ENCODE results near the gene DGAT2L6. TPM values are rescaled to one million over a fixed set of nuclear protein-coding genes. Genes with fewer than 3 reads are reported as not detected.
A peak's percentile ranks its signal among the peaks of the same experiment; 100 is the strongest.

DGAT2L6 gene
- total and polyA plus RNA-seq, 2 experiments from 2014 or later: not detected

- peaks cover 27% of the 10 kb centered on the region for H3K79me2 ChIP-seq (replicated peaks; ENCODE audit: insufficient read depth)
- Mint-ChIP-seq H3K4me1 (peaks cover 29% of the 10 kb centered on the region), H3K27me3 (ENCODE audit: insufficient read depth, low read depth, poor library complexity) (peaks cover 5% of the 10 kb centered on the region), H3K36me3 (ENCODE audit: low read depth) (peaks cover 20% of the 10 kb centered on the region), H3K9me3 (no peaks in the 10 kb centered on the region; the same call in 2 of the 3 replicates), H3K27ac (peak overlapping the region; percentile 99), H3K4me3 (peak overlapping the region; percentile 100)
- H3K27me3 ChIP-seq (ENCODE audit: insufficient read depth): no peaks in the 10 kb centered on the region
- H3K4me3 ChIP-seq: peak overlapping the region; percentile 91
- H3K4me1 ChIP-seq (ENCODE audit: insufficient read depth): peaks cover 37% of the 10 kb centered on the region
- H3F3A ChIP-seq (replicated peaks; ENCODE audit: low read depth): no peaks in the 10 kb centered on the region
- DNase-seq (ENCODE audit: low spot score): no peak
- H3K36me3 ChIP-seq (ENCODE audit: insufficient read depth): no peaks in the 10 kb centered on the region
- H3K9me2 ChIP-seq (ENCODE audit: insufficient read depth): no peaks in the 10 kb centered on the region
- no peak for TF ChIP-seq REST (IDR thresholded peaks at IDR 0.05; ENCODE audit: unreplicated experiment)
- TF ChIP-seq JUNB (IDR thresholded peaks at IDR 0.05; ENCODE audit: unreplicated experiment): no peak
- TF ChIP-seq CREB1 (CRISPR knock-in tag; IDR thresholded peaks at IDR 0.05; ENCODE audit: low read depth): no peak
- no peaks in the 10 kb centered on the region for H4K20me1 ChIP-seq (replicated peaks; ENCODE audit: insufficient read depth)
- peak overlapping the region; percentile 75; the same call in 1 of the 2 replicates for H3K27ac ChIP-seq (ENCODE audit: low read depth)
- H2AFZ ChIP-seq: peak overlapping the region; percentile 91
- no peak for ATAC-seq
- H3K4me2 ChIP-seq: peak overlapping the region; percentile 78
Measured at GRCh38 chrX:70132877-70133302, 44.4 kb upstream of the DGAT2L6 start.

GRCh38 chrX:70133303-70134115 lies 43.8 kb upstream of the DGAT2L6 start, which contains the start of gene IGBP1:
Gene IGBP1 (plus strand): TSS chrX:70133447. CDS start chrX:70133948, 501 bp downstream.
- Histone ChIP-seq H2AFZ (peak within 1 kb of the TSS; percentile 95), H3K4me3 (peak within 1 kb of the TSS; percentile 91), H3K36me3 (ENCODE audit: insufficient read depth) (no peaks in the 10 kb centered on the region), H3K79me2 (replicated peaks; ENCODE audit: insufficient read depth) (peaks cover 27% of the 10 kb centered on the region), H3K27ac (ENCODE audit: low read depth) (peak within 1 kb of the TSS; percentile 94), H3K4me2 (peak within 1 kb of the TSS; percentile 80), H3K4me1 (ENCODE audit: insufficient read depth) (peaks cover 33% of the 10 kb centered on the region), H4K20me1 (replicated peaks; ENCODE audit: insufficient read depth) (no peaks in the 10 kb centered on the region), H3K9me2 (ENCODE audit: insufficient read depth) (no peaks in the 10 kb centered on the region), H3F3A (replicated peaks; ENCODE audit: low read depth) (no peaks in the 10 kb centered on the region), H3K27me3 (ENCODE audit: insufficient read depth) (no peaks in the 10 kb centered on the region)
- no peak for TF ChIP-seq POLR2AphosphoS5 (IDR thresholded peaks at IDR 0.05; ENCODE audit: low read depth)
- peak; percentile 42 to 61; a peak in 3 of 4 replicates for TF ChIP-seq CTCF (conservative IDR thresholded peaks at IDR 0.05; ENCODE audit: low read depth in 2 of 2)
- TF ChIP-seq EZH2 (IDR thresholded peaks at IDR 0.05; ENCODE audit: low read depth, unreplicated experiment): no peak
- no peak for TF ChIP-seq ZNF114 (CRISPR knock-in tag; IDR thresholded peaks at IDR 0.05)
- TF ChIP-seq CREB1 (CRISPR knock-in tag; IDR thresholded peaks at IDR 0.05; ENCODE audit: low read depth): no peak
- TF ChIP-seq ETS1 (IDR thresholded peaks at IDR 0.05): no peak; the same call in 1 of the 2 replicates
- TF ChIP-seq ZNF331 (CRISPR knock-in tag; IDR thresholded peaks at IDR 0.05; ENCODE audit: low read depth): no peak
- Mint-ChIP-seq H3K36me3 (ENCODE audit: low read depth) (peaks cover 20% of the 10 kb centered on the region), H3K4me1 (peaks cover 24% of the 10 kb centered on the region), H3K27ac (peak within 1 kb of the TSS; percentile 99), H3K9me3 (no peaks in the 10 kb centered on the region; the same call in 2 of the 3 replicates), H3K27me3 (ENCODE audit: insufficient read depth, low read depth, poor library complexity) (peaks cover 4% of the 10 kb centered on the region), H3K4me3 (peak within 1 kb of the TSS; percentile 100)
- DNase-seq (ENCODE audit: low spot score) (peak; percentile 89), ATAC-seq (peak; percentile 92)

Data from GM23338 (cell line).